GM18868 (cell line): Measurements from ENCODE around the gene IL32.
"Not testable (repeated sequence)": the region's sequence is repeated elsewhere in the genome, so short reads cannot be mapped to it uniquely, and the experiment has no call there.

Experiments used
- ATAC-seq: cut with Tn5 transposase; IDR thresholded peaks from one replicate; pipeline ENCODE4 v1.9.1; 2021; ENCODE audit warnings: mild to moderate bottlenecking, moderate library complexity; ENCODE audit not compliant: unreplicated experiment

IL32 gene

DNA sequence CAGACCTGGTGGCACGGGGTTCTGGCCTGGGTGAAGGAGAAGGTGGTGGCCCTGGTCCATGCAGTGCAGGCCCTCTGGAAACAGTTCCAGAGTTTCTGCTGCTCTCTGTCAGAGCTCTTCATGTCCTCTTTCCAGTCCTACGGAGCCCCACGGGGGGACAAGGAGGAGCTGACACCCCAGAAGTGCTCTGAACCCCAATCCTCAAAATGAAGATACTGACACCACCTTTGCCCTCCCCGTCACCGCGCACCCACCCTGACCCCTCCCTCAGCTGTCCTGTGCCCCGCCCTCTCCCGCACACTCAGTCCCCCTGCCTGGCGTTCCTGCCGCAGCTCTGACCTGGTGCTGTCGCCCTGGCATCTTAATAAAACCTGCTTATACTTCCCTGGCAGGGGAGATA is 3.7 kb downstream of the IL32 start:
- ATAC-seq = not testable (repeated sequence)

DNA sequence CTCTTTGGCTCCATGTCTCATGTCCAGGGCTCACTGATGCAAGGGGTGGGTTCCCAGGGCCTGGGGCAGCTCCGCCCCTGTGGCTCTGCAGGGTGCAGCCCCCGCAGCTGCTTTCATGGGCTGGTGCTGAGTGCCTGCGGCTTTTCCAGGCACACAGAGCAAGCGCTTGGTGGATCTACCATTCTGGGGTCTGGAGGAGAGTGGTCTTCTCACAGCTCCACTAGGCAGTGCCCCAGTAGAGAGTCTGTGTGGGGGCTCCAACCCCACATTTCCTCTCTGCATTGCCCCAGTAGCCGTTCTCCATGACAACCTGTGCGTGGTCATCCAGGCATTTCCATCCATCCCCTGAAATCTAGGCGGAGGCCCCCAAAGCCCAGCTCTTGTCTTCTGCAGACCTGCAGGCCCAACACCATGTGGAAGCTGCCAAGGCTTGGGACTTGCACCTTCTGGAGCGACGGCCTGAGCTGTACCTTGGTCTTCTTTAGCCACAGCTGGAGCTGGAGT is 5.2 kb downstream of the IL32 start:
- ATAC-seq = no peak

DNA sequence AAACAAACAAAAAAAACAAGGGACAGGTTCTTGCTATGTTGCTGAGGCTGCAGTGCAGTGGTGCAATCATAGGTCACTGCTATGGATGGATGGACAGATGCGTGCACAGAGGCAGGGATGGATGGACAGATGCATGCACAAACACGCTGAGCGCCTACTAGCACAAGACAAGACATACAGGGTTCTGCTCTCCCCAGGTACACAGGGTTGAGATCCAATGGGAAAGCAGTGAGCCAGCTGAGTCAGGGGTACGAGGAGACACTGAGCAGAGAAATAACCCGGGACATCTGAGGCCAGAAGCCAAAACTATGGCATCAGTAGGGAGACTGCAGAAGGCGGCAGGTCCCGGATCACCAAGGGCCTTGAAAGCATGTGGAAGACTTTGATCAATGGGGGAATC is 6.2 kb downstream of the IL32 start:
- ATAC-seq = no peak

DNA sequence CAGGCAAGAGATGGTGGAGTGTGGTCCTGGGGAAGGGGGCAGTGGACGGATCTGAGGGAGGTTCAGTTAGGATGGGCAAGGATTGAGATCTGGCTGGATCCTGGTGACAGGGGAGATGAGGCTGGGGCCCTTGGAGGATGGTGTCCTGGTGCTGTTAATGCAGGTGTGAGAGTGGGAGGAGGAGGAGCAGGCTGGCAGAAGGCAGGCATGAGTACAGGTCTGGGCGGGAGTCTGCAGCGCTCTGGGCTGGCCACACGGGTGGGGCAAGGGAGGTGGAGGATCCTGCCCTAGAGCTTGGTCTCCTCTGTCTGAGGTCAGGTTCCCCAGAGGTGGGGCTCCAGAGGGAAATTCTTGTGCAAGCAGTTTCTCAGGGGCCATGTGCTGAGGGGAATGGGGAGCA is 6.7 kb downstream of the IL32 start:
- not testable (repeated sequence) for ATAC-seq

DNA sequence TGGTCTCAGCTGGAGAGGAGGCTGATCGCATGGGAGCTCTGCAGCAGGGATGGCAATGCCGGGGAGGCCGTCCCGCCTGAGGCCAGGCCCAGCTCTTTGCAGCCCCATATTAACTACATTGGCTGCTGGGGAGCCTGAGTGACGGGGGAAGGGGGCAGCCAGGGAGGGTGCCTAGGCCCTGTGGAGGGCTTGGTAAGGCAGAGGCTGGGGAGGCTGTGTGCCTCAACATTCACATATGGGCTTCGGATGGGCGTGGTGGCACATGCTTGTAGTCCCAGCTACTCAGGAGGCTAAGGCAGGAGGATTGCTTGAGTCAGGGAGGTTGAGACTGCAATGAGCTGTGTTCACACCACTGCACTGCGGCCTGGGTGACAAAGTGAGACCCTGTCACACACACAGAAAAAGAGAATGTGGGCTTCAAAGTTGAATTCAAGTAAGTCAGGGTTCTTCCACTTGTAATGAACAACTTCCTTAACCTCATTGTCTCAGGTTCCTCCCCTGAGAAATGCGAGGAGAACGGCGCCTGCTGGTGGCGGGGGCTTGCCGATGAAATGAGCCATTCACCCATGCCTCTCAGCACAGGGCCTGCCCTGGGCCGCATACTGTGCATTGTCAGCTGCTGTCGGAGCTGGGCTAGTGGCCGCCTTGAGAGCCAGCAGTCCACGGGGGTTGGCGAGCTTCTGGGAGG is 7.3 kb downstream of the IL32 start:
- not testable (repeated sequence) for ATAC-seq

DNA sequence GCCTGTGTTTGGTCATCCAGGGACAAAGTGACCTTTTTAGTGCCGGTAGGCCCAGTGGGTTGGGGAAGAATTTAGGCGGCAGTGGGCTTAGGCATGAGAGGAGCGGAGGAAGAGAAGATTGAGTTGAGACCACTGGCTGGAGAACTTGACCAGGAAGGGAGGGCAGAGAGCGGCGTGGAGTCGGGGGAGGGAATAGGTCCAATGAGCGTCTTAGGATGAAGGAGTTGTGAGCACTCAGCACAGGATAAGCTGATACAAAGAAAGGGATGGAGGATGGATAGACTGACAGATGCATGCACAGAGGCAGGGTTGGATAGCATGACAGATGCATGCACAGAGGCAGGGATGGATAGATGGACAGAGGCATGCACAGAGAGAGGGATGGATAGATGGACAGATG is 8.0 kb downstream of the IL32 start:
- no peak for ATAC-seq

DNA sequence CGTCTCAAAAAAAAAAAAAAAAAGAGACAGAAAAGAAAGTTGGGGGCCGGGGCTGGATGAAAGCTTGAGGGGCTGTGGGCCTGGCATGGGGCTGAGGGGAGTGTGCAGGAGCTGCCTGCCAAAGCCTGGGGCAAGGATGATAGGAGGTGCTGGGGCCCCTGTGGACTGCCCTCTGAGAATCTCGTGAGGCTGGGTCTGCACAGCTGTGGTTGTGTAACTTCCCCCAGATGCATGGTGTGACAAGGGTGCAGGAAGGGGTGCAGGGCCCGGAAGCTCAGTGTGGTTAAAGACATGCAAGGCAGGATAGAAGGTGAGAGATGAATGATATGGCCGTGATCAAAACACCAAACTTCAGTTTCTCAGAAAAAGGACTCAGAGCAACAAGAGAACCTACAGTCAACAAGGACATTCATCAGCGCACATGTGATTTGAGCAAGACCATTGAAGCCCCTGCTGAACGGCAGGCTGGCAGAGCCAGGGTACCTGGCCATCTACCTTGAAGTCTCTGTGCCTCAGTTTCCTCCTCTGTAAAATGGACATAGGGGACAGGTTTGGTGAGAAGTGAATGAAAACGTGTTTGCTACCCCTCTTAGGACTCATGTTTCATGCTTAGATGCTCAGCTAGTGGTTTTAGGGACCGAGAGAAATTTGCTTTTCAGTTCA is 9.6 kb downstream of the IL32 start:
- peak; percentile 86 for ATAC-seq

DNA sequence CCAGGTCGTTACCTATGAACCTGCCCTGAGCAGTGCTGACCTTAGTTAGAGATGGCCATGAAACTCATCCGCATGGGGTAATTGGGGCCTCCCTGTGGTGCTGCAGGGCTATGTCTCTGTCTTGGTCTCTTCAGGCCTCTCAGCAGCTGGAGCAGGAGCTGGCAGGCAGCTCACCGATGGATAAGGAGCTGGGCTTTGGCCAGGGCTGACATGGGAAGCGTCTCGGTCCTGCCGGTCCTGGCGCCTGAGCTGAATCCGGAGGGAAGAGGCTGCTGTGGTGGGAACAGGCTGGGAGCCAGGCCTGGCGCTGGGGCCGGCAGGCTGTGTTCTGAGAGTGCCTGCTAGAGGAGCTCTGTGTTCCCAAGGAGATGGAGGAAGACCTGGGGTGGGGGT is 10.1 kb downstream of the IL32 start:
- ATAC-seq = no peak

DNA sequence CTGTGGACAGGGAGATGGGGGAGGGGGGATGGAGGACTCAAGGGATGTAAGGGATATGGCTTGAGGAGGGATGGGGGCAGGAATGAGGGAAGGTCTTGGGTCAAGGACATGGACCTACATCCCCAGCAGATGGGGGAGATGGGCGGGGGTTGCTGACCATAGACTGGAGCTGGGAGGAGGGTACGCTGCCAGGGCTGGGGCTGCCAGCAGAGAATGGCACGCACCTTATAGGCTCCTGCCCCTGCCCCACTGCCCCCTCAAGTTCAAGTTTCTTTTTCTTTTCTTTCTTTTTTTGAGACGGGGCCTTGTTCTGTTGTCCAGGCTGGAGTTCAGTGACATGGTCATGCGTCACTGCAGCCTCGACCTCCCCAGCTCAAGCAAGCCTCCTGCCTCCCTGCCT is 10.5 kb downstream of the IL32 start:
- not testable (repeated sequence) for ATAC-seq

DNA sequence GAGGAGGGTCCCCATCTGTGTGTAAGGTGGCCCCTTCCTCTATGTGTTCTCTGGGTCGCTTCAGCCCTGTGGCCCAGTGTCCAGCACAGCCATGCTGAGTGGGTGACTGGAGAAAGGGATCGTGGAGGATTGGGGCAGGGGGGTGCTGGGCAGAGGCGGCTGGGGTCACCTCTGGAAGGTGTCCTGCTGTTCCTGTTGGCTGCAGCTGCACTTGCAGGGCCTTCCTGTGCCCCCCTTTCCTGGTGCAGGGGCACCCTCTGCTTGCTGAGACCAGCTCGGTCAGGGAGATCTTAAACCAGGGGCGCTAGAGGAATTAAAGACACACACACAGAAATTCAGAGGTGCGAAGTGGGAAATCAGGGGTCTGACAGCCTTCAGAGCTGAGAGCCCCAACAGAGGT is 11.1 kb downstream of the IL32 start:
- ATAC-seq = no peak

DNA sequence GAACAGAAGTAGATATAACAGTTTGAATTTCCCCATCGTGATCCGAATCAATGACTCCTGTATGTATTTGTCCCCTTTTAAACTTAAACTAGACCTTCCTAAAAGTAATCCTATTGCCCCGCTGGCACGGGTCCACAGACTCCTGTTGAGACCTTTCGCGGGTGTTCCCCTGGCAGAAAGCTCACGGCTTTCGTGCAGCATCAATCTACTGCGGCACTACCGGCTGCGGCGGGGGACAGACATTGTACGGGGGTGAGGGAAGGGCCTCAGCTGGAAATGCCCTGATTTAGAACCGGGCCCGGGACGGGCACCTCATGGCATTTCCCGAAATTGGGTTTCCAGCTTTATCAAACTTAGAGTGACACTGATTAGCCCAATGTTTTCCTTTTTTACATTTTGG is 14.6 kb downstream of the IL32 start:
- ATAC-seq = no peak

DNA sequence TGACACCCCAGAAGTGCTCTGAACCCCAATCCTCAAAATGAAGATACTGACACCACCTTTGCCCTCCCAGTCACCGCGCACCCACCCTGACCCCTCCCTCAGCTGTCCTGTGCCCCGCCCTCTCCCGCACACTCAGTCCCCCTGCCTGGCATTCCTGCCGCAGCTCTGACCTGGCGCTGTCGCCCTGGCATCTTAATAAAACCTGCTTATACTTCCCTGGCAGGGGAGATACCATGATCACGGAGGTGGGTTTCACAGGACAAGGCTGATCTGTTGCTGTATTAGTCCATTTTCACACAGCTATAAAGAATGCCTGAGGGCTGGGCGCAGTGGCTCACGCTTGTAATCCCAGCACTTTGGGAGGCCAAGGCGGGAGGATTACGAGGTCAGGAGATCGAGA is 16.5 kb downstream of the IL32 start:
- ATAC-seq = not testable (repeated sequence)

DNA sequence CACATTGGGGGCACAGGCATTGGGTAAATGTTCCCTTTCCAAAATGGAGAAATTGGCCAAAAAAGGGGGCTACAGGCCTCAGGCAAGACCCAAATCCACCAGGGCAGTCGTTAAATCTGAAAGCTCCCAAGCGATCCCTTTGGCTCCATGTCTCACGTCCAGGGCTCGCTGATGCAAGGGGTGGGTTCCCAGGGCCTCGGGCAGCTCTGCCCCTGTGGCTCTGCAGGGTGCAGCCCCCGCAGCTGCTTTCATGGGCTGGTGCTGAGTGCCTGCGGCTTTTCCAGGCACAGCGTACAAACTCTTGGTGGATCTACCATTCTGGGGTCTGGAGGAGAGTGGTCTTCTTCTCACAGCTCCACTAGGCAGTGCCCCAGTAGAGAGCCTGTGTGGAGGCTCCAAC is 18.0 kb downstream of the IL32 start:
- ATAC-seq = not testable (repeated sequence)

DNA sequence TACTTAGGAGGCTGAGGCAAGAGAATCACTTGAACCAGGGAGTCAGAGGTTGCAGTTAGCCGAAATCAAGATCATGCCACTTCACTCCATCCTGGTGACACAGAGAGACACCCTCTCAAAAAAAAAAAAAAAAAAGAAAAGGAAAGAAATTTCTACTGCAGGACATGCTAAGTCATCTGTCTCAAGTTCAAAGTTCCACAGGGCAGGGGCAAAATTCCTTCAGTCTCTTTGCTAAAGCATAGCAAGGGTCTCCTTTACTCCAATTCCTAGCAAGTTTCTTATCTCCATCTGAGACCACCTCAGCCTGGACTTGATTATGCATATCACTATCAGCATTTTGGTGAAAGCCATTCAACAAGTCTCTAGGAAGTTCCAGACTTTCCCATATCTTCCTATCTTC is 19.1 kb downstream of the IL32 start:
- no peak for ATAC-seq

DNA sequence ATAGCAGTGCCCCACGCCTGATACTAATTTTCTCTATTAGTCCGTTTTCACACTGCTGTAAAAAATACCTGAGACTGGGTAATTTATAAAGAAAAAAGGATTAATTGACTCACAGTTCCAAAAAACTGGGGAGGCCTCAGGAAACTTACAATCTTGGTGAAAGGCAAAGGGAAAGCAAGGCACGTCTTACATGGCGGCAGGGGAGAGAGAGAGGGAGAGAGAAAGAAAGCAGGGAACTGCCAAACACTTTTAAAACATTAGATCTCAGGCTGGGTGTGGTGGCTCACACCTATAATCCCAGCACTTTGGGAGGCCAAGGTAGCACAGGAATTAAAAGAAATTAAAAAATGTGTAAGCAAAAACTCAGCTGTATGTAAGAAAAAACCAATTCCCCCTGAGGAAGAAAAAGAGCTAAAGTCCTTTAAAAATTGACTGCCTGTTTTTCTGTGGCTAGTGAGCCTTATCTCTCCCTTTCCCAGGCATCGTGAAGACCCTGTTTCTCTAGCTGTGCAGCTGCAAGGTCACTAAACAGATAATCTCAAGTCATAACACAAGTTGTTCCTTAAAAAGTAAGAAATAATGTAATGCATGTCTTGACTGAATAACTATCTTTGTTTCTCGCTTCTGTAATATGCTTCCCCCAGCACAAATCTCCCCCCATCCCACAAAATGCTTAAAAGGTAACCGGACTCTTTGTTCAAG is 19.7 kb downstream of the IL32 start:
- no peak for ATAC-seq

DNA sequence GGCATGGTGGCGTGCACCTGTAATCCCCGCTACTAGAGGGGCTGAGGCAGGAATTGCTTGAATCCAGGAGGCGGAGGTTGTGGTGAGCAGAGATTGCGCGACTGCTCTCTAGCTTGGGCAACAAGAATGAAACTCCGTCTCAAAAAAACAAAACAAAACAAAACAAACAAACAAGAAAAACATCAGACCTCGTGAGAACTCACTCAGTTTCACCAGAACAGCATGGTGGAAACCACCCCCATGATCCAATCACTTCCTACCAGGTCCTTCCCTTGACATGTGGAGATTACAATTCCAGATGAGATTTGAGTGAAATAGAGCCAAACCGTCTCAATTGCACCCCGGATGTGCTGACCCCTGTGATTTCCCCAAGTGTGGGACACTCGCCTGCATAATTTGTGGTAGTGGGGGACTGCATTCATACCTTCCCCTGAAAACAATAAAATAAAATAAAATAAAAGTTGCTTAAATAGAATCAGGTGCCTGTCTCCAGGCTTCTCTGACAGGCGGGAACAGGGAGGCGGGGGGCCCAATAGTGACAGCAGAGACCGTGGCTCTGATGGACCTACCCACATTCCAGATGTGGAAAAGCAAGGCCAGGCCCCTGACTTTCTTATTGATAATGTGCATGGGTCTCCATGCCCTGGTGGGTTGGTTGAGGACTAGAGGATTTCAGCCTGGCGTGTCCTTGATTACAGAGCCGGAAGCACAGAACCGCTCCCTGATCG is 20.6 kb downstream of the IL32 start:
- no peak for ATAC-seq

DNA sequence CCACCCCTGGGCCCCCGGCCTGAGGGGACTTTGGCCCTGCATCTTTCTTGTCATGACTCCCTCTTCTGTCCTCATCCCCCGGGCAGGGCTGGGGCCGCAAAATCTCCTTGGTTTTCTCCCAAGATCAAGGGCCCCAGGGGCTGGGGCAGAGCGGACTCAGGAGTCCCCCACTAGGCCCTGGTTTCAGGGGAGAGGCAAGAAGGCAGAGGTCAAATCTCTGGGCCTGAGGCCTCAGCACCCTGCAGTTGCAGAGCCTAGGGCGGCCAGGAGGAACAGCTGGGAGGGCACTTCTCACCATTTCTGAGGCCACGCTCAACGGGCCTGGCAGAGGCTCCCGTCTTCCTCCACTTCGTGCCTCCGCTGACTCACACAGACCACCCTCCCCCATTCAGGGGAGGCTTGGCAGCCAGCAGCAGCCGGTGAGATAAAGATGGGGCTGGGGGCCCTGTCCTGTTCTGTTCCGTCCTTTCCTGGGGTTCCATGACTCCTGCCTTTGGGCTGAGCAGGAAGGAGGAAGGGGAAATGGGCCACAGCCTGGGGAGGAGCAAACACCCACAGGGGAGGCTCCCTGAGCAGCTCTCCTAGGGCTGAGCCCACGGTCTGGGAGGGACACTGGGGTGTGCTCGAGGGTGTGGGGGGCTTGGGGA is 21.3 kb downstream of the IL32 start:
- no peak for ATAC-seq

DNA sequence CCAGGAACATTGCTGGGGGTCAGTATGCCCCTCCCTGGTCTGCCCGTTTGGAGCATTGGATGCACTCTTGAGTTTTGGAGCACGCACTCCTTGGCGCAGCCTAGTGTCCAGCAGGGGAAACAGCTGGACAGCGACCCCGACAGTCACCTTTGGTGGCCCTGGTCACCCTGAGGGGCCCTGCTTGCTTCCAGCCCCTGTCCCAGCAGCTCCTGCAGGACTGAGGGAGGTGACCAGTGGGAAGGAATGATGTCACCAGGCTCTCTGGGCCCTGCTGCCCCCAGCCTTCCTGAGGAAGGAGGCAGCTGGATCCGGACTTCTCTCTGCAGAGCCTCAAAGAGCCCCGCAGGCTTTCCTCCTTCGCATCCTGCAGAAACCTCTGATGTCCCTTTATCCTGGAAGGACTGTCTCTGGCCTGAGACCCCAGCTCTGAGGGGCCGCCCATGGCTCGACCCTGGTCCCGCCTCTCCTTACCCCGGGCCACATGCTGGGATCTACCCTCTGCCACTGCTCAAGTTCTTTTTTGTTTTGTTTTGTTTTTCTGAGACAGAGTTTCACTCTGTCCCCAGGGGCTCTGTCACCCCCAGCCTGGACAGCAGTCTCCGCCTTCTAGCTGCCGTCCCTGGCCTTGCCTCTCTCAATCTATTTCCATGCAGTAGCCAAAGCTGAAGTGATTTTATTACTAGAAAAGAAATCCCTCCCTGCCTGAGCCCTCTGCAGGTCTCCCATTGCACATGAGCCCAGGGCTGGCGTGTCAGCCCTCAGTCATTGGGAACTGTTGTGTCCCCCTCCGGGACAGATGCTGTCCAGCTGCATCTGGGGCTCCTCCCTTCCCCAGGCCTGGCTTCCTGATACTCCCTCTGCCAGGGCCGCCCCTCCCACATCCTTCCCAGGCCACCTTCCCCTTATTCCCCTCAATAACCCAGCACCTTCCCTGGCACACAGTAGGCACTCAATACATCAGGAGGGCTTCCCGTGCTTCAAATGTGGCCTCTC is 22.1 kb downstream of the IL32 start:
- ATAC-seq = no peak

DNA sequence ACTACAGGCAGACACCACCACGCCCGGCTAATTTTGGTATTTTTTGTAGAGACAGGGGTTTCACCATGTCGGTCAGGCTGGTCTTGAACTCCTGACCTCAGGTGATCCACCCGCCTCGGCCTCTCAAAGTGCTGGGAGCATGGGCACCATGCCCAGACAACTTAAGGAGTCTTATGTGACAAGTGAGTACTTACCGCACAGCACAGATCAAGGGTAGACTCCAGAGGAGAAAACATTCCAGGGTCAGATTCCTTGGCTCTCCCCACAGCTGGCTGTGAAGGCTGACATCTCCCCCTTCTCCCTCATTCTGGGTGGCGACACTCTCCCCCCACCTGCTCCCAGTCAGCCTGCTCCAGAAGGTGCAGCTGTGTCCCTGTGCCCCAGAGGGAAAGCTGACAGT is 23.0 kb downstream of the IL32 start:
- ATAC-seq = no peak
